Measurements from ENCODE around the gene CSPG4. TPM values are rescaled to one million over a fixed set of nuclear protein-coding genes. Genes with fewer than 3 reads are reported as not detected.

CSPG4 gene
- total and polyA plus RNA-seq, 2 of the 4 experiments (the other 2 are of a cell fraction), result 12.4 to 28.4 TPM

GRCh38 chr15:75739791-75740190 is 27.1 kb upstream of the CSPG4 start:
- Histone ChIP-seq H3K4me2 (ENCODE audit: low read depth, low read length) (no peak overlapping the region), H2BK120ac (ENCODE audit: low read depth, low read length) (no peak overlapping the region), H3K79me1 (ENCODE audit: low read depth in 1 of 2, low read length in 2 of 2) (no peaks in the 10 kb centered on the region), H4K20me1 (ENCODE audit: insufficient read depth, low read length) (no peaks in the 10 kb centered on the region), H3K36me3 (ENCODE audit: control insufficient read depth, insufficient read depth, low read length) (no peaks in the 10 kb centered on the region), H3K9me3 (ENCODE audit: control insufficient read depth, insufficient read depth, low read length) (no peaks in the 10 kb centered on the region), H3K56ac (ENCODE audit: extremely low read depth, insufficient read depth, low read length) (no peak overlapping the region), H2BK5ac (ENCODE audit: low read depth, low read length, poor library complexity, severe bottlenecking) (no peak overlapping the region), H2BK20ac (ENCODE audit: low read depth, low read length) (no peak overlapping the region), H3K14ac (replicated peaks; ENCODE audit: low read depth, low read length) (no peak overlapping the region), H3K9me1 (ENCODE audit: insufficient read depth, low read length) (no peaks in the 10 kb centered on the region; the same call in 1 of the 2 replicates), H4K91ac (ENCODE audit: insufficient read depth, low read depth, low read length) (no peak overlapping the region), H2BK15ac (ENCODE audit: low read depth, low read length) (no peak overlapping the region), H3K23ac (ENCODE audit: low read depth, low read length) (no peak overlapping the region), H3K9ac (ENCODE audit: low read depth, low read length) (no peak overlapping the region), H4K8ac (ENCODE audit: low read depth in 2 of 2, low read length in 2 of 2) (no peak overlapping the region), H4K5ac (ENCODE audit: low read depth, low read length) (no peak overlapping the region), H3K4me1 (ENCODE audit: control insufficient read depth, insufficient read depth, low read length) (0 out of 2 replicates have a peak, but pooled peaks cover 1% of the 10 kb centered on the region), H3K18ac (ENCODE audit: low read depth, low read length) (no peak overlapping the region), H3K4ac (ENCODE audit: low read depth, low read length) (no peak overlapping the region), H3K27me3 (ENCODE audit: control insufficient read depth, insufficient read depth, low read length) (peaks cover 8% of the 10 kb centered on the region), H3K4me3 (ENCODE audit: insufficient read depth, low read depth, low read length) (no peak overlapping the region), H2AK5ac (ENCODE audit: low read depth, low read length) (no peak overlapping the region; the same call in 1 of the 2 replicates), H2AK9ac (replicated peaks; ENCODE audit: low read depth, low read length, poor library complexity) (no peak overlapping the region), H3K27ac (ENCODE audit: insufficient read depth, low read length) (no peak overlapping the region), H2AFZ (replicated peaks; ENCODE audit: low read length, poor library complexity) (peak overlapping the region; percentile 65)
- intact Hi-C loops (cut with micrococcal nuclease), result no loop called here
- CTCF ChIA-PET, result no interaction called here
- no TSS peak for BruUV-seq (replicated peaks)
- dilution Hi-C loops (cut with HindIII; ENCODE audit: low sequenced_read_pairs, unreplicated experiment), result no loop called here
- DNase-seq (no peak), ATAC-seq (ENCODE audit: low read depth) (no peak)
- TF ChIP-seq RAD21 (IDR thresholded peaks at IDR 0.05; ENCODE audit: low read length), result no peak
- TF ChIP-seq CEBPB (IDR thresholded peaks at IDR 0.05; ENCODE audit: low read depth, low read length), result no peak
- TF ChIP-seq CHD1 (IDR thresholded peaks at IDR 0.05; ENCODE audit: low read depth, low read length), result no peak
- TF ChIP-seq RCOR1 (IDR thresholded peaks at IDR 0.05; ENCODE audit: insufficient replicate concordance, low read length), result no peak
- no peak for TF ChIP-seq SMC3 (IDR thresholded peaks at IDR 0.05; ENCODE audit: low read depth, low read length)
- in situ Hi-C loops (cut with MboI; ENCODE audit: low sequenced_read_pairs), result no loop called here
- POLR2A ChIA-PET (ENCODE audit: unreplicated experiment), result no interaction called here
- WGBS, 2 experiments (ENCODE audit: extremely low coverage in 2 of 2, insufficient read length in 1 of 2), result 100% methylated on average over 2 of the region's 5 CpGs; no CpG with 5 or more reads in 1 of the 2 experiments

Data from IMR-90 (cell line).